ENCODE results near the gene PLCD3.

The PLCD3 gene

GRCh38 chr17:45103269-45103795 lies 29.0 kb downstream of the PLCD3 start:
- DNase-seq (ENCODE audit: low read depth), result no peak

GRCh38 chr17:45102856-45103255 lies 29.5 kb downstream of the PLCD3 start:
- DNase-seq (ENCODE audit: low read depth), result no peak

GRCh38 chr17:45101883-45102811 lies 30.2 kb downstream of the PLCD3 start:
- no peak for DNase-seq (ENCODE audit: low read depth)

GRCh38 chr17:45101546-45101882 lies 30.8 kb downstream of the PLCD3 start:
- DNase-seq (ENCODE audit: low read depth), result no peak

GRCh38 chr17:45098869-45099616 lies 33.3 kb downstream of the PLCD3 start:
- DNase-seq (ENCODE audit: low read depth), result peak; percentile 64

- DNase-seq (ENCODE audit: low read depth), result no peak
These were observed 34.0 kb downstream of the PLCD3 start for GRCh38 chr17:45098081-45098868.

- no peak for DNase-seq (ENCODE audit: low read depth)
These were observed 35.4 kb downstream of the PLCD3 start for GRCh38 chr17:45096926-45097325.

GRCh38 chr17:45096141-45096540 lies 36.2 kb downstream of the PLCD3 start:
- no peak for DNase-seq (ENCODE audit: low read depth)

GRCh38 chr17:45093444-45094110 lies 38.7 kb downstream of the PLCD3 start:
- DNase-seq (ENCODE audit: low read depth), result no peak

- no peak for DNase-seq (ENCODE audit: low read depth)
These were observed 39.3 kb downstream of the PLCD3 start for GRCh38 chr17:45092911-45093430.

- DNase-seq (ENCODE audit: low read depth), result no peak
These were observed 40.4 kb downstream of the PLCD3 start for GRCh38 chr17:45091778-45092425.

GRCh38 chr17:45090711-45091110 lies 41.6 kb downstream of the PLCD3 start:
- DNase-seq (ENCODE audit: low read depth), result no peak

- DNase-seq (ENCODE audit: low read depth), result no peak
These were observed 43.6 kb downstream of the PLCD3 start for GRCh38 chr17:45088741-45089140.

GRCh38 chr17:45087978-45088377 lies 44.3 kb downstream of the PLCD3 start:
- no peak for DNase-seq (ENCODE audit: low read depth)

GRCh38 chr17:45087504-45087975 lies 44.8 kb downstream of the PLCD3 start:
- DNase-seq (ENCODE audit: low read depth), result no peak

- no peak for DNase-seq (ENCODE audit: low read depth)
These were observed 45.3 kb downstream of the PLCD3 start for GRCh38 chr17:45086865-45087503.

GRCh38 chr17:45086391-45086790 lies 45.9 kb downstream of the PLCD3 start:
- no peak for DNase-seq (ENCODE audit: low read depth)

- no peak for DNase-seq (ENCODE audit: low read depth)
These were observed 51.1 kb downstream of the PLCD3 start for GRCh38 chr17:45081047-45081703.

GRCh38 chr17:45077643-45078042 lies 54.7 kb downstream of the PLCD3 start:
- DNase-seq (ENCODE audit: low read depth), result no peak
